H1 (cell line): ENCODE measurements around the gene KIZ.

Experiments used
- BACH1 ChIP-seq: IDR thresholded peaks from 2 replicates; pipeline ENCODE4 v1.6.1; 2012; ENCODE audit warnings: low read length, improper control_type of control experiment
- CEBPB ChIP-seq: IDR thresholded peaks from 2 replicates; pipeline ENCODE4 v1.6.1; 2012; ENCODE audit warnings: low read depth, low read length
- CTCF ChIP-seq, 3 experiments: IDR thresholded peaks; 1 replicate in 2 of 3; 2 replicates in 1 of 3; pipeline versions ENCODE4 v1.5.1 to v1.6.1; 2011; ENCODE audit warnings: low read length in 3 of 3, mild to moderate bottlenecking in 3 of 3, inconsistent platforms in 2 of 3, low read depth in 1 of 3, moderate library complexity in 1 of 3; ENCODE audit not compliant: insufficient read depth in 1 of 3; ENCODE audit errors: control extremely low read depth in 1 of 3
- JUN ChIP-seq: IDR thresholded peaks from 2 replicates; pipeline ENCODE4 v1.6.1; 2011; ENCODE audit warnings: low read depth, mild to moderate bottlenecking, improper control_type of control experiment, low read length
- MAX ChIP-seq: IDR thresholded peaks from 2 replicates; pipeline ENCODE4 v1.6.1; 2012; ENCODE audit warnings: inconsistent platforms
- POLR2A ChIP-seq, 2 experiments: IDR thresholded peaks; 1 replicate in 1 of 2; 2 replicates in 1 of 2; pipeline ENCODE4 v1.6.1; 2011; ENCODE audit warnings: low read depth in 2 of 2, low read length in 2 of 2, mild to moderate bottlenecking in 2 of 2; ENCODE audit errors: control extremely low read depth in 1 of 2
- SIRT6 ChIP-seq: IDR thresholded peaks from one replicate; pipeline ENCODE4 v1.7.1; 2012; ENCODE audit warnings: low read length, inconsistent platforms
- SP2 ChIP-seq: IDR thresholded peaks from 2 replicates; pipeline ENCODE4 v1.6.1; 2012; ENCODE audit warnings: mild to moderate bottlenecking, low read length, inconsistent platforms
- YY1 ChIP-seq: IDR thresholded peaks from 2 replicates; pipeline ENCODE4 v1.6.1; 2011; ENCODE audit warnings: low read depth, mild to moderate bottlenecking, low read length
- ZNF274 ChIP-seq: IDR thresholded peaks from 2 replicates; pipeline ENCODE4 v1.7.0; 2012; ENCODE audit warnings: low read length, borderline replicate concordance; ENCODE audit errors: extremely low read depth

DNA sequence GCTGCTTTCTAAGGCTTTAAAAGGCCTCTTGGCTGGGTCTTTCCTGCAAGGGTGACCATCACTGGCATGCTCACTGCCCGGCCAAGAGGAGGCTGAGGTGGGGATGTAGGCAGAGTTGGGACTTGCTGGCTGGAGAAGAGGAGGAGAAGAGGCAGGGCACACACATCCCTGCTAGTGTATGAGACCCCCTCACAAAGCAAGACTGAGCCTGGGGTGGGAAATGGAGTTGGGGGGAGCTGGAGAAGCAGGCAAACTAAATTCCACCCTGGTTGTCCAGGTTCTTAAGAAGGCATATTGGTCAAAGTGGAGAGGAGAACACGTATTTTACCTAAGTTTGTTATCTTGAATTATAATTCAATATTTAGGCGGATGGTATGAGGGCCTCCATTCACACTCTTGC, 1.7 kb upstream of the KIZ start:
- TF ChIP-seq BACH1, result no peak
- no peak for TF ChIP-seq POLR2A (IDR thresholded peaks at IDR 0.05; ENCODE audit: control extremely low read depth in 1 of 2, low read depth in 2 of 2, low read length in 2 of 2)
- TF ChIP-seq SIRT6, result no peak
- TF ChIP-seq CTCF (IDR thresholded peaks at IDR 0.05; ENCODE audit: control extremely low read depth in 1 of 3, insufficient read depth in 1 of 3, low read depth in 1 of 3, low read length in 3 of 3), result no peak
- TF ChIP-seq YY1, result no peak
- no peak for TF ChIP-seq MAX
- TF ChIP-seq CEBPB, result no peak
- TF ChIP-seq ZNF274, result no peak
- no peak for TF ChIP-seq JUN
- TF ChIP-seq SP2, result no peak
